GM20000 (cell line): ENCODE results near the gene KRTAP9-9.
"Not testable (repeated sequence)": the region's sequence is repeated elsewhere in the genome, so short reads cannot be mapped to it uniquely, and the experiment has no call there.

ENCODE experiments used
- DNase-seq: peaks from one replicate; pipeline ENCODE4 v3.0.0; 2012; ENCODE audit warnings: low spot score
- CTCF ChIP-seq: IDR thresholded peaks from 2 replicates; pipeline ENCODE4 v1.5.1; 2012; ENCODE audit warnings: mild to moderate bottlenecking, control low read depth; ENCODE audit errors: extremely low read depth, missing control alignments

The KRTAP9-9 gene

DNA sequence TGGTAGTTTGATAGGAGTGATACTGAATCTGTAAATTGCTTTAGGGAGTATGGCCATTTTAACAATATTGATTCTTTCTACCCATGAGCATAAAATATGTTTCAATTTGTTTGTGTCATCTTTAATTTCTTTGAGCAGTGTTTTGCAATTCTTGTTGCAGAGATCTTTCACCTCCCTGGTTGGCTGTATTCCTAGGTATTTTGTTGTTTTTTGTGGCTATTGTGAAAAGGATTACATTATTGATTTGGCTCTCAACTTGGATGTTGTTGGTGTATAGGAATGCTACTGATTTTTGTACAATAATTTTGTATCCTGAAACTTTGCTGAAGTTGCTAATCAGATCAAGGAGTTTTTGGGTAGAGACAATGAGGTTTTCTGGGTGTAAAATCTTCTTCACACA is 3.2 kb downstream of the KRTAP9-9 start:
- no peak for DNase-seq
- no peak for TF ChIP-seq CTCF

- TF ChIP-seq CTCF = no peak
- no peak for DNase-seq
These were observed 8.0 kb downstream of the KRTAP9-9 start for GRCh38 chr17:41263212-41263611.

DNA sequence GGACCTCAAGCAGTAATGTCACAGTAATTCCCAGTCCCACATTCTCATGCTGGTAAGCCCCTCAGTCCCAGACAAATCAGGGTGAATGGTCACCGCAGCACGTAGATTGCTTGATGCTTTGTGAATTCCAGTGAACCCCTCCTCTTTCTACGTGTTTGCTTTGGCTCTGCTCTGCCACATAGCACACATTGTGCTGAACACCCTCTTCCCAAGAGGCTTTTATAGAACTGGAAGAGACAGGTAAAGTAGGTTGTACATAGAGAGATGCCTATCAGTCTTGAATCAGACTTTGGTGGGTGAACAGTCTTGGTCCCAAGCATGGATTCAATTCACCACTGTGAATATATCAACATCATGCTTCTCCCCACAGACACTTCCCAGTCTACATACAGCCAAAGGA is 9.4 kb downstream of the KRTAP9-9 start:
- DNase-seq = no peak
- TF ChIP-seq CTCF = no peak

DNA sequence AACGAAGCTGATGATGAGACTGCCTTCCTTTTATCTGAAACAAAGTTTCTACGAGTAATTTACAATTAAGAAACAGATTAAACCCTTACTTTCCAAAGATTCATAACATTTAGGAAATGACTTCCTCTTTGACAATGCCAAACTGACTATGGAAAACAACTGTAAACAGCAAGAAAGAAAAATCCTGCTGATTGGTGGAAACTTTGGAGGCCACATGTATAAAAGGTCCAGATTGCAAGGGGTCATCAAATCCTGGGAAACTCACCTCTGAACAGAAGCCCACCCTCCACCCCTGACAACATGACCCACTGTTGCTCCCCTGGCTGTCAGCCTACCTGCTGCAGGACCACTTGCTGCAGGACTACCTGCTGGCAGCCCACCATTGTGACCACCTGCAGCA is 9.9 kb downstream of the KRTAP9-9 start, which contains the start of gene KRTAP9-6:
Gene KRTAP9-6 (plus strand): TSS at position 301 of the 400 bp plus-strand sequence. CDS start 0 bp downstream, at position 301.
- no peak for TF ChIP-seq CTCF
- no peak for DNase-seq

- no peak for TF ChIP-seq CTCF
- DNase-seq = no peak
These were observed 12.5 kb downstream of the KRTAP9-9 start for GRCh38 chr17:41267711-41268110.

DNA sequence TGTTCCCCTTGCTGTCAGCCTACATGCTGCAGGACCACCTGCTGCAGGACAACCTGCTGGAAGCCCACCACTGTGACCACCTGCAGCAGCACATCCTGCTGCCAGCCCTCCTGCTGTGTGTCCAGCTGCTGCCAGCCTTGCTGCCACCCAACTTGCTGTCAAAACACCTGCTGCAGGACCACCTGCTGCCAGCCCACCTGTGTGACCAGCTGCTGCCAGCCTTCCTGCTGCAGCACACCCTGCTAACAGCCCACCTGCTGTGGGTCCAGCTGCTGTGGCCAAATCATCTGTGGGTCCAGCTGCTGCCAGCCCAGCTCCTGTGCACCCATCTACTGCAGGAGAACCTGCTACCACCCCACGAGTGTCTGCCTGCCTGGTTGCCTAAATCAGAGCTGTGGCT is 16.1 kb downstream of the KRTAP9-9 start:
- not testable (repeated sequence) for DNase-seq

DNA sequence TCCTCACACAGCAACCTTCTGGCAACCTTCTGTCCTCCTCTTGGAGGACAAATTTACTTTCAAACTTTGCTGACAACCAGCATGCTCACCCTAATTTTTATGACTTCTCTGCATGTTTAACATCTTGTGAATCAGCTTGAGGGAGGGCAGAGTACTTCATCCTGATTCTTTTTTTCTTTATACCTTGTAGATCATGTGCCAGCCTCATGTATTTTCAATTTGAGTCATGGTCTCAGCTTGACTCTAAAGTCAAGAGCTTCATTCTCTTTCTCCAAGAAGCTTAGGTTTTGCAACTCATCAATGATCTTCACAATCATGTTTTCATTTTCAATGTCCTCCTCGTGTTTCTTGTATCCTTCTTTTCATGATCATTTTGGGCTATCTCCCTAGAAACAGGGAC is 16.7 kb downstream of the KRTAP9-9 start:
- TF ChIP-seq CTCF = no peak
- DNase-seq = no peak

GRCh38 chr17:41275648-41276190 is 20.5 kb downstream of the KRTAP9-9 start, which contains the start of gene KRTAP9-7:
Gene KRTAP9-7, plus strand, starts transcription at chr17:41275698. Its CDS starts 0 bp downstream, at chr17:41275698.
- DNase-seq = not testable (repeated sequence)
